SK-N-SH treated with all-trans-retinoic acid at 6 μM for 48 hours (cell line): ENCODE data around the gene KIFAP3.
"Not testable (repeated sequence)": the region's sequence is repeated elsewhere in the genome, so short reads cannot be mapped to it uniquely, and the experiment has no call there.

ENCODE experiments used
- ATAC-seq: fragments of 200-7000 bp; cut with Tn5 transposase; 3 replicates; pipeline ENCODE4 v1.9.1; 2020; ENCODE audit warnings: mild to moderate bottlenecking, moderate library complexity
- ARNTL ChIP-seq: fragments of 450-650 bp; formaldehyde crosslinking; IDR thresholded peaks from 2 replicates; pipeline ENCODE4 v1.5.0; 2020; ENCODE audit warnings: low read depth, mild to moderate bottlenecking, moderate library complexity, borderline replicate concordance
- BACH2 ChIP-seq: fragments of 250-450 bp; sonication (Bioruptor Pico); IDR thresholded peaks from 2 replicates; pipeline ENCODE4 v1.9.0; 2021; ENCODE audit warnings: mild to moderate bottlenecking, borderline replicate concordance
- CREB5 ChIP-seq: fragments of 250-450 bp; sonication (Bioruptor Pico); IDR thresholded peaks from 2 replicates; pipeline ENCODE4 v1.5.1; 2020; ENCODE audit warnings: low read depth, mild to moderate bottlenecking, moderate library complexity
- CSDC2 ChIP-seq: fragments of 250-450 bp; sonication (Bioruptor Pico); IDR thresholded peaks from 2 replicates; pipeline ENCODE4 v1.5.0; 2020; ENCODE audit warnings: mild to moderate bottlenecking, moderate library complexity
- CSRNP3 ChIP-seq: fragments of 250-450 bp; sonication (Bioruptor Pico); IDR thresholded peaks from 2 replicates; pipeline ENCODE4 v1.5.1; 2021; ENCODE audit warnings: mild to moderate bottlenecking, moderate library complexity
- ESRRG ChIP-seq: fragments of 250-450 bp; sonication (Bioruptor Pico); IDR thresholded peaks from 2 replicates; pipeline ENCODE4 v1.6.1; 2021; ENCODE audit warnings: mild to moderate bottlenecking
- GLIS3 ChIP-seq: fragments of 250-450 bp; sonication (Bioruptor Pico); IDR thresholded peaks from 2 replicates; pipeline ENCODE4 v1.5.0; 2020; ENCODE audit warnings: mild to moderate bottlenecking, moderate library complexity
- OSR1 ChIP-seq: fragments of 250-450 bp; sonication (Bioruptor Pico); IDR thresholded peaks from 2 replicates; pipeline ENCODE4 v1.8.0; 2022; ENCODE audit warnings: moderate library complexity, mild to moderate bottlenecking, inconsistent platforms
- PATZ1 ChIP-seq: fragments of 250-450 bp; sonication (Bioruptor Pico); IDR thresholded peaks from 2 replicates; pipeline ENCODE4 v1.8.0; 2020; ENCODE audit warnings: mild to moderate bottlenecking, moderate library complexity, borderline replicate concordance
- PPARA ChIP-seq: fragments of 250-450 bp; sonication (Bioruptor Pico); IDR thresholded peaks from 2 replicates; pipeline ENCODE4 v1.5.0; 2020; ENCODE audit warnings: mild to moderate bottlenecking, borderline replicate concordance
- RARB ChIP-seq: fragments of 250-450 bp; sonication (Bioruptor Pico); IDR thresholded peaks from 2 replicates; pipeline ENCODE4 v1.8.0; 2021; ENCODE audit warnings: mild to moderate bottlenecking, moderate library complexity
- SNAI2 ChIP-seq: fragments of 250-450 bp; sonication (Bioruptor Pico); IDR thresholded peaks from 2 replicates; pipeline ENCODE4 v1.5.0; 2020; ENCODE audit warnings: mild to moderate bottlenecking, moderate library complexity
- TCF4 ChIP-seq: fragments of 250-450 bp; sonication (Bioruptor Pico); IDR thresholded peaks from 2 replicates; pipeline ENCODE4 v1.8.0; 2021; ENCODE audit warnings: mild to moderate bottlenecking, moderate library complexity, borderline replicate concordance
- TOX ChIP-seq: fragments of 250-450 bp; sonication (Bioruptor Pico); IDR thresholded peaks from 2 replicates; pipeline ENCODE4 v1.8.0; 2021; ENCODE audit warnings: mild to moderate bottlenecking, moderate library complexity, borderline replicate concordance
- ZC3H10 ChIP-seq: fragments of 250-450 bp; sonication (Bioruptor Pico); IDR thresholded peaks from 2 replicates; pipeline ENCODE4 v1.5.1; 2021; ENCODE audit warnings: mild to moderate bottlenecking, moderate library complexity
- ZFP3 ChIP-seq: fragments of 250-450 bp; sonication (Bioruptor Pico); IDR thresholded peaks from 2 replicates; pipeline ENCODE4 v1.5.0; 2020; ENCODE audit warnings: mild to moderate bottlenecking, moderate library complexity
- ZFP30 ChIP-seq: fragments of 450-650 bp; formaldehyde crosslinking; IDR thresholded peaks from 2 replicates; pipeline ENCODE4 v1.5.0; 2022; ENCODE audit warnings: mild to moderate bottlenecking, moderate library complexity
- ZNF565 ChIP-seq: fragments of 450-650 bp; formaldehyde crosslinking; conservative IDR thresholded peaks from 2 replicates; pipeline ENCODE4 v1.5.0; 2020; ENCODE audit warnings: low read depth, mild to moderate bottlenecking, moderate library complexity
- ZNF70 ChIP-seq: fragments of 450-650 bp; formaldehyde crosslinking; IDR thresholded peaks from 2 replicates; pipeline ENCODE4 v1.5.0; 2020; ENCODE audit warnings: mild to moderate bottlenecking, moderate library complexity
- TF ChIP-seq, protein P1 (sequence below): fragments of 250-450 bp; sonication (Bioruptor Pico); IDR thresholded peaks from 2 replicates; pipeline ENCODE4 v1.5.0; 2020; ENCODE audit warnings: mild to moderate bottlenecking, moderate library complexity

Gene KIFAP3

DNA sequence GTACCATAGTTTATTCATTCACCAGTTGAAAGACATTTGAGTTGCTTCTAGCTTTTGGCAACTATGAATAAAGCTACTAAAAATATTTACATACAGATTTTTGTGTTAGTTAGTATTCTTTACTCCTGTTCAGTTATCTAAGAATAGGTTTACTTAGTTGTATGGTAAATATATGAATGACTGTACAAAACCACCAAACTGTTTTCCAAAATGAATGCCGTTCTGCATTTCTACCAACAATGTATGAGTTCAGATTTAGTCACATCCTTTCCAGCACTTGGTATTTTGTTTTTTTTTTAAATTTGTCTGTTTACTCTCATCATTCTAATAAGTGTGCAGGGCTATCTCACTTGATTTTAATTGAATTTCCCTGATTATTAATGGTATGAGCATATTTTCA, 3.4 kb upstream of the KIFAP3 start:
- ATAC-seq = no peak
- no peak for TF ChIP-seq OSR1 (CRISPR knock-in tag)
- no peak for TF ChIP-seq TOX (CRISPR knock-in tag)
- no peak for TF ChIP-seq GLIS3 (CRISPR knock-in tag)
- TF ChIP-seq ZNF70 (CRISPR knock-in tag) = no peak
- TF ChIP-seq CREB5 (CRISPR knock-in tag) = no peak
- TF ChIP-seq ZNF565 (CRISPR knock-in tag) = no peak
- no peak for TF ChIP-seq ZFP30
- TF ChIP-seq SNAI2 = no peak
- no peak for TF ChIP-seq CSDC2 (CRISPR knock-in tag)
- no peak for TF ChIP-seq ZFP3 (CRISPR knock-in tag)
- TF ChIP-seq ESRRG = no peak
- no peak for TF ChIP-seq BACH2 (CRISPR knock-in tag)
- TF ChIP-seq, protein P1, sequence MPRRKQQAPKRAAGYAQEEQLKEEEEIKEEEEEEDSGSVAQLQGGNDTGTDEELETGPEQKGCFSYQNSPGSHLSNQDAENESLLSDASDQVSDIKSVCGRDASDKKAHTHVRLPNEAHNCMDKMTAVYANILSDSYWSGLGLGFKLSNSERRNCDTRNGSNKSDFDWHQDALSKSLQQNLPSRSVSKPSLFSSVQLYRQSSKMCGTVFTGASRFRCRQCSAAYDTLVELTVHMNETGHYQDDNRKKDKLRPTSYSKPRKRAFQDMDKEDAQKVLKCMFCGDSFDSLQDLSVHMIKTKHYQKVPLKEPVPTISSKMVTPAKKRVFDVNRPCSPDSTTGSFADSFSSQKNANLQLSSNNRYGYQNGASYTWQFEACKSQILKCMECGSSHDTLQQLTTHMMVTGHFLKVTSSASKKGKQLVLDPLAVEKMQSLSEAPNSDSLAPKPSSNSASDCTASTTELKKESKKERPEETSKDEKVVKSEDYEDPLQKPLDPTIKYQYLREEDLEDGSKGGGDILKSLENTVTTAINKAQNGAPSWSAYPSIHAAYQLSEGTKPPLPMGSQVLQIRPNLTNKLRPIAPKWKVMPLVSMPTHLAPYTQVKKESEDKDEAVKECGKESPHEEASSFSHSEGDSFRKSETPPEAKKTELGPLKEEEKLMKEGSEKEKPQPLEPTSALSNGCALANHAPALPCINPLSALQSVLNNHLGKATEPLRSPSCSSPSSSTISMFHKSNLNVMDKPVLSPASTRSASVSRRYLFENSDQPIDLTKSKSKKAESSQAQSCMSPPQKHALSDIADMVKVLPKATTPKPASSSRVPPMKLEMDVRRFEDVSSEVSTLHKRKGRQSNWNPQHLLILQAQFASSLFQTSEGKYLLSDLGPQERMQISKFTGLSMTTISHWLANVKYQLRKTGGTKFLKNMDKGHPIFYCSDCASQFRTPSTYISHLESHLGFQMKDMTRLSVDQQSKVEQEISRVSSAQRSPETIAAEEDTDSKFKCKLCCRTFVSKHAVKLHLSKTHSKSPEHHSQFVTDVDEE (CRISPR knock-in tag) = no peak
- TF ChIP-seq PATZ1 = no peak
- TF ChIP-seq ZC3H10 (CRISPR knock-in tag) = no peak
- no peak for TF ChIP-seq CSRNP3 (CRISPR knock-in tag)

- not testable (repeated sequence) for ATAC-seq
Observed at GRCh38 chr1:170076952-170077351, 2.5 kb upstream of the KIFAP3 start.

- ATAC-seq = no peak
- TF ChIP-seq ZNF70 (CRISPR knock-in tag) (no peak), PPARA (CRISPR knock-in tag) (no peak), ZNF565 (CRISPR knock-in tag) (no peak), ESRRG (no peak), PATZ1 (no peak), CREB5 (CRISPR knock-in tag) (no peak), ARNTL (CRISPR knock-in tag) (no peak), OSR1 (CRISPR knock-in tag) (no peak), CSDC2 (CRISPR knock-in tag) (no peak), TOX (CRISPR knock-in tag) (no peak), ZC3H10 (CRISPR knock-in tag) (no peak), RARB (no peak), SNAI2 (no peak), BACH2 (CRISPR knock-in tag) (no peak), TCF4 (CRISPR knock-in tag) (no peak)
- TF ChIP-seq, protein P1 (CRISPR knock-in tag) = no peak
- TF ChIP-seq, all 23 proteins: peak for 0
Observed at GRCh38 chr1:170076199-170076598, 1.7 kb upstream of the KIFAP3 start.
